Brain microvascular endothelial cell (primary cell): ENCODE results near the gene USF3.

Source experiments
- DNase-seq: peaks from one replicate; pipeline ENCODE4 v3.0.0-alpha.2; 2020
- H3K27ac ChIP-seq: fragments of 250-450 bp; sonication (Bioruptor Pico); 2 replicates; pipeline ENCODE4 v1.5.1; 2020; ENCODE audit warnings: mild to moderate bottlenecking, moderate library complexity
- H3K27me3 ChIP-seq: fragments of 250-450 bp; sonication (Bioruptor Pico); replicated peaks from 2 replicates; pipeline ENCODE4 v1.5.1; 2020; ENCODE audit warnings: mild to moderate bottlenecking
- H3K36me3 ChIP-seq: fragments of 250-450 bp; sonication (Bioruptor Pico); replicated peaks from 2 replicates; pipeline ENCODE4 v1.5.1; 2020; ENCODE audit warnings: mild to moderate bottlenecking
- H3K4me3 ChIP-seq: 2 replicates; pipeline ENCODE4 v1.5.1; 2011; ENCODE audit warnings: low read depth, mild to moderate bottlenecking, control low read depth, low read length, moderate library complexity
- CTCF ChIP-seq: IDR thresholded peaks from 2 replicates; pipeline ENCODE4 v1.5.1; 2011; ENCODE audit warnings: low read depth, mild to moderate bottlenecking, moderate library complexity, low read length, control low read depth, inconsistent platforms; ENCODE audit errors: missing control alignments
- in situ Hi-C: cut with HindIII; loops from 2 replicates; pipeline ENCODE4 v1.10.0; 2017; ENCODE audit warnings: low sequenced_read_pairs, low pct_ligation_motif_present

USF3 gene

DNA sequence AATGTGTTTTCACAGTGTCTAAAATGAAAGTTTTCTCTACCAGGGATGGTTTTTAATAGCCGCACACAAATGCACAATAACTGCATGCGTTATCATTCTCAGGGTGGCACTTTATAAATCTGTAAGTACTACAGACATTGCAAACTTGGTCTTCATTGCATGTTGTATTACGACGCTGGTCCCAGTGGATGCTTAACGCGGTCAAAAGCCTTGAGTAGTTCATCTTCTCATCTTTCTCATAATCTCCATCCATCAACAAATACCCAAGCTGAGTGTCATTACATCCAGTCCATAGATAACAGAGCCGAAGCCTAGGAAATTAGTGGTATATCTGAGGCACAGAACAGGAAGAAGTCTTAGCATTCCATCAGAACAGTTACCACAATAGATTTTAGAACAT, 72.6 kb downstream of the USF3 start:
- Histone ChIP-seq H3K4me3 (no peak overlapping the region), H3K36me3 (no peaks in the 10 kb centered on the region), H3K27me3 (no peaks in the 10 kb centered on the region), H3K27ac (no peak overlapping the region)
- no peak for TF ChIP-seq CTCF
- DNase-seq: no peak
- in situ Hi-C loops: no loop called here

DNA sequence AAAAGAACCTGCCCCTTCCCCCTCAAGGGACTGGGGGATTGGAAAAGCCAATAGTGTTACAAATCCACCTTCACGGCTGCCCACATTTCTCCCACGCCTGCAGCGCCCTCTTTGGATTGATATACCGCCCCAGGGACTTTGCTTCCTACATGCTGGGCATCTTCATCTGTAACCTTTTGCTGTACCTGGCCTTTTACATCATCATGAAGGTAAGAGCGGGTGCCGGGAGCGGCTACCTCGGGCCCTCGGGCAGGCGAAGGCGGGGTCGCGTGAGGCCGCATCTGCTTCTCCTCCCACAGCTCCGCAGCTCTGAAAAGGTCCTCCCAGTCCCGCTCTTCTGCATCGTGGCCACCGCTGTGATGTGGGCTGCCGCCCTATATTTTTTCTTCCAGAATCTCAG, 73.1 kb downstream of the USF3 start:
- Histone ChIP-seq H3K4me3 (peak overlapping the region; percentile 17), H3K27me3 (no peaks in the 10 kb centered on the region), H3K27ac (no peak overlapping the region), H3K36me3 (no peaks in the 10 kb centered on the region)
- in situ Hi-C loops: no loop called here
- peak; percentile 47 for TF ChIP-seq CTCF
- no peak for DNase-seq

DNA sequence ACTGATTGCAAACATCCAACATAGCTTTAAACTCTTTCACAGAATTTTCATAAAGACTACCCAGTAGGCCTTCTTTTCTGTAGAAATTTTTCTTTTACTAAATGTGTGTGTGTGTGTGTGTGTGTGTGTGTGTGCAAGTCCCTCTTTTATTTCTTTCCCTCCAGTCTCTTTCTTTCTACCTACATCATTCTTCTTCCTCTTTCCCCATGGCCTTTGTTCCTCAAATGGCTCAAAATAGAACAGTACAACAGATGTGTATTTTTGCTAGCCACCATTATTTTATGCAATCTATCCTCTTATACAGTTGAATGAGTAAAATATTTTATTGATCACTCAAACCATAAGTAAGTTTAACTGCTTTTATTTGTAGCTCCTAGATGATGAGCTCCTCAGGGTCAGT, 76.4 kb downstream of the USF3 start:
- TF ChIP-seq CTCF: no peak
- no peaks in the 10 kb centered on the region for H3K27me3 ChIP-seq
- DNase-seq: no peak
- H3K4me3 ChIP-seq: no peak overlapping the region
- in situ Hi-C loops: no loop called here
- H3K27ac ChIP-seq: no peak overlapping the region
- no peaks in the 10 kb centered on the region for H3K36me3 ChIP-seq

DNA sequence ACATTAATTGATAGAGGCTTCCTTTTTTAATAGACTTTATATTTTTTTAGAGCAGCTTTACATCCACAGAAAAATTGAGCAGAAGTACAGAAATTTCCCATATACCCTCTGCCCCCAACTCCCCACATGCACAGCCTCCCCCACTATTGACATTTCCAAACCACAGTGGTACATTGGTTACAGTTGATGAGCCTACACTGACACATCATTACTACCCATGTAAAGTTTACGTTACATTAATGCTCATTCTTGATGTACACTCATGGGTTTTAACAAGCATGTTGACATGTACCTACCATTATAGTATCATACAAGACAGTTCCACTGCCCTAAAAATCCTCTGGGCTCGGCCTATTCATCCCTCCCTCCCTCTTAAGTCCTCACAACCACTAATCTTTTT, 78.7 kb downstream of the USF3 start:
- no peak for DNase-seq
- in situ Hi-C loops: no loop called here
- TF ChIP-seq CTCF: no peak
- Histone ChIP-seq H3K4me3 (no peak overlapping the region), H3K36me3 (no peaks in the 10 kb centered on the region), H3K27me3 (no peaks in the 10 kb centered on the region), H3K27ac (no peak overlapping the region)

GRCh38 chr3:113615976-113616375, 80.5 kb downstream of the USF3 start:
- no peak for DNase-seq
- H3K36me3 ChIP-seq: no peaks in the 10 kb centered on the region
- TF ChIP-seq CTCF: no peak
- in situ Hi-C loops: no loop called here
- no peak overlapping the region for H3K27ac ChIP-seq
- no peaks in the 10 kb centered on the region for H3K27me3 ChIP-seq
- no peak overlapping the region for H3K4me3 ChIP-seq

- no peak for TF ChIP-seq CTCF
These were observed 82.0 kb downstream of the USF3 start for GRCh38 chr3:113614402-113614801.

More at GRCh38 chr3:113614402-113614801, 82.0 kb downstream of the USF3 start:
- Histone ChIP-seq H3K4me3 (no peak overlapping the region), H3K27me3 (no peaks in the 10 kb centered on the region), H3K27ac (no peak overlapping the region), H3K36me3 (no peaks in the 10 kb centered on the region)
- no peak for DNase-seq
- in situ Hi-C loops: no loop called here
